Karpas-422 (cell line): ENCODE measurements around the gene MEDAG. TPM values are rescaled to one million over a fixed set of nuclear protein-coding genes. Genes with fewer than 3 reads are reported as not detected.

Experiments used
- DNase-seq: peaks from one replicate; pipeline ENCODE4 v3.0.0-alpha.2; 2015
- H2AFZ ChIP-seq: fragments of 200-600 bp; sonication (generic); 2 replicates; pipeline ENCODE4 v1.6.1; 2014; ENCODE audit warnings: antibody characterized with exemption, low read length, mixed read lengths
- H3K27ac ChIP-seq: fragments of 200-600 bp; sonication (generic); 2 replicates; pipeline ENCODE4 v1.5.1; 2014; ENCODE audit warnings: mild to moderate bottlenecking, low read length, moderate library complexity
- H3K27me3 ChIP-seq: fragments of 200-600 bp; sonication (generic); 2 replicates; pipeline ENCODE4 v1.6.1; 2014; ENCODE audit warnings: low read length, mixed read lengths
- H3K36me3 ChIP-seq: fragments of 200-600 bp; sonication (generic); 2 replicates; pipeline ENCODE4 v1.6.1; 2014; ENCODE audit warnings: low read length, mixed read lengths; ENCODE audit not compliant: insufficient read depth
- H3K4me1 ChIP-seq: fragments of 200-600 bp; sonication (generic); 2 replicates; pipeline ENCODE4 v1.6.1; 2014; ENCODE audit warnings: mild to moderate bottlenecking, low read length, mixed read lengths
- H3K4me2 ChIP-seq: fragments of 200-600 bp; sonication (generic); 2 replicates; pipeline ENCODE4 v1.6.1; 2014; ENCODE audit warnings: low read length, low read depth, mild to moderate bottlenecking; ENCODE audit not compliant: poor library complexity, severe bottlenecking
- H3K4me3 ChIP-seq: fragments of 200-600 bp; sonication (generic); 2 replicates; pipeline ENCODE4 v1.5.1; 2014; ENCODE audit warnings: mild to moderate bottlenecking, antibody characterized with exemption, low read length, mixed read lengths
- H3K79me2 ChIP-seq: fragments of 200-600 bp; sonication (generic); 2 replicates; pipeline ENCODE4 v1.6.1; 2014; ENCODE audit warnings: mild to moderate bottlenecking, low read length, mixed read lengths
- H3K9ac ChIP-seq: fragments of 200-600 bp; sonication (generic); 2 replicates; pipeline ENCODE4 v1.6.0; 2014; ENCODE audit warnings: low read length
- H3K9me2 ChIP-seq: fragments of 200-600 bp; sonication (generic), shearing (Covaris generic); replicated peaks from 2 replicates; pipeline ENCODE4 v1.6.0; 2014; ENCODE audit warnings: mild to moderate bottlenecking, low read length, moderate library complexity; ENCODE audit not compliant: insufficient read depth
- H3K9me3 ChIP-seq: fragments of 300-700, 200-600 bp; sonication (generic); 2 replicates; pipeline ENCODE4 v1.6.1; 2014; ENCODE audit warnings: low read length, mixed read lengths
- H4K20me1 ChIP-seq: fragments of 200-600 bp; sonication (generic); 2 replicates; pipeline ENCODE4 v1.6.1; 2014; ENCODE audit warnings: mild to moderate bottlenecking, antibody characterized with exemption, low read length, low read depth; ENCODE audit not compliant: insufficient read depth
- total RNA-seq: library from RNA; depleted of rRNA; stranded (reverse); fragments of >200 nt; shearing (Covaris generic); gene quantifications from 2 replicates; pipeline ENCODE4 v1.2.3, GENCODE V29; 2014; ENCODE audit warnings: low replicate concordance

The MEDAG gene
- total RNA-seq, 1 experiment from 2014 or later, result not detected

GRCh38 chr13:30933354-30933670 is 27.2 kb downstream of the MEDAG start:
- Histone ChIP-seq H3K9me2 (no peaks in the 10 kb centered on the region), H3K79me2 (no peaks in the 10 kb centered on the region), H3K27me3 (no peaks in the 10 kb centered on the region), H3K9ac (no peak overlapping the region), H3K4me1 (no peaks in the 10 kb centered on the region), H3K4me3 (no peak overlapping the region), H4K20me1 (no peaks in the 10 kb centered on the region), H3K9me3 (no peaks in the 10 kb centered on the region), H3K27ac (no peak overlapping the region), H3K36me3 (no peaks in the 10 kb centered on the region), H3K4me2 (no peak overlapping the region), H2AFZ (no peak overlapping the region)
- no peak for DNase-seq

- H3K79me2 ChIP-seq, result no peaks in the 10 kb centered on the region
- H3K4me1 ChIP-seq, result no peaks in the 10 kb centered on the region
- no peaks in the 10 kb centered on the region for H3K27me3 ChIP-seq
- no peaks in the 10 kb centered on the region for H4K20me1 ChIP-seq
- no peaks in the 10 kb centered on the region for H3K9me3 ChIP-seq
- no peaks in the 10 kb centered on the region for H3K9me2 ChIP-seq
- H3K4me3 ChIP-seq, result no peak overlapping the region
- no peak overlapping the region for H3K9ac ChIP-seq
- no peak overlapping the region for H2AFZ ChIP-seq
- H3K27ac ChIP-seq, result no peak overlapping the region
- H3K36me3 ChIP-seq, result no peaks in the 10 kb centered on the region
- no peak overlapping the region for H3K4me2 ChIP-seq
- DNase-seq, result peak; percentile 48
Observed at GRCh38 chr13:30934381-30934780, 28.3 kb downstream of the MEDAG start.

GRCh38 chr13:30934803-30935202 is 28.7 kb downstream of the MEDAG start:
- H3K36me3 ChIP-seq, result no peaks in the 10 kb centered on the region
- no peaks in the 10 kb centered on the region for H4K20me1 ChIP-seq
- no peaks in the 10 kb centered on the region for H3K79me2 ChIP-seq
- DNase-seq, result no peak
- H2AFZ ChIP-seq, result no peak overlapping the region
- H3K4me3 ChIP-seq, result no peak overlapping the region
- H3K9me3 ChIP-seq, result no peaks in the 10 kb centered on the region
- no peak overlapping the region for H3K9ac ChIP-seq
- no peaks in the 10 kb centered on the region for H3K9me2 ChIP-seq
- H3K4me2 ChIP-seq, result no peak overlapping the region
- no peaks in the 10 kb centered on the region for H3K27me3 ChIP-seq
- H3K27ac ChIP-seq, result no peak overlapping the region
- H3K4me1 ChIP-seq, result no peaks in the 10 kb centered on the region

GRCh38 chr13:30936971-30937370 is 30.9 kb downstream of the MEDAG start:
- Histone ChIP-seq H3K27ac (no peak overlapping the region), H3K9ac (no peak overlapping the region), H3K4me3 (no peak overlapping the region), H3K9me2 (no peaks in the 10 kb centered on the region), H4K20me1 (no peaks in the 10 kb centered on the region), H3K79me2 (no peaks in the 10 kb centered on the region), H3K4me2 (no peak overlapping the region), H3K36me3 (no peaks in the 10 kb centered on the region), H3K27me3 (no peaks in the 10 kb centered on the region), H3K4me1 (no peaks in the 10 kb centered on the region), H3K9me3 (no peaks in the 10 kb centered on the region), H2AFZ (no peak overlapping the region)
- no peak for DNase-seq

GRCh38 chr13:30943881-30944280 is 37.8 kb downstream of the MEDAG start:
- Histone ChIP-seq H3K9ac (no peak overlapping the region), H3K9me3 (no peaks in the 10 kb centered on the region), H4K20me1 (no peaks in the 10 kb centered on the region), H3K79me2 (no peaks in the 10 kb centered on the region), H3K27me3 (no peaks in the 10 kb centered on the region), H3K4me2 (no peak overlapping the region), H3K4me3 (no peak overlapping the region), H2AFZ (no peak overlapping the region), H3K9me2 (no peaks in the 10 kb centered on the region), H3K27ac (no peak overlapping the region), H3K4me1 (no peaks in the 10 kb centered on the region), H3K36me3 (no peaks in the 10 kb centered on the region)
- no peak for DNase-seq

GRCh38 chr13:30957258-30957943 is 51.3 kb downstream of the MEDAG start:
- H3K36me3 ChIP-seq, result no peaks in the 10 kb centered on the region
- no peak overlapping the region for H3K9ac ChIP-seq
- H3K9me2 ChIP-seq, result no peaks in the 10 kb centered on the region
- no peak overlapping the region for H3K27ac ChIP-seq
- no peaks in the 10 kb centered on the region for H3K9me3 ChIP-seq
- no peaks in the 10 kb centered on the region for H3K27me3 ChIP-seq
- no peaks in the 10 kb centered on the region for H3K4me1 ChIP-seq
- H3K4me2 ChIP-seq, result no peak overlapping the region
- H3K4me3 ChIP-seq, result no peak overlapping the region
- DNase-seq, result no peak
- no peak overlapping the region for H2AFZ ChIP-seq
- no peaks in the 10 kb centered on the region for H4K20me1 ChIP-seq
- H3K79me2 ChIP-seq, result no peaks in the 10 kb centered on the region

- H3K9ac ChIP-seq, result no peak overlapping the region
- no peaks in the 10 kb centered on the region for H4K20me1 ChIP-seq
- H3K4me2 ChIP-seq, result no peak overlapping the region
- H3K9me2 ChIP-seq, result no peaks in the 10 kb centered on the region
- H3K4me3 ChIP-seq, result no peak overlapping the region
- H3K36me3 ChIP-seq, result no peaks in the 10 kb centered on the region
- no peaks in the 10 kb centered on the region for H3K79me2 ChIP-seq
- no peak overlapping the region for H3K27ac ChIP-seq
- H2AFZ ChIP-seq, result no peak overlapping the region
- H3K4me1 ChIP-seq, result no peaks in the 10 kb centered on the region
- H3K27me3 ChIP-seq, result no peaks in the 10 kb centered on the region
- DNase-seq, result no peak
- H3K9me3 ChIP-seq, result no peaks in the 10 kb centered on the region
Observed at GRCh38 chr13:30959678-30960077, 53.6 kb downstream of the MEDAG start.

- no peaks in the 10 kb centered on the region for H3K9me3 ChIP-seq
- H4K20me1 ChIP-seq, result no peaks in the 10 kb centered on the region
- H3K4me3 ChIP-seq, result no peak overlapping the region
- no peak for DNase-seq
- no peaks in the 10 kb centered on the region for H3K9me2 ChIP-seq
- H3K9ac ChIP-seq, result no peak overlapping the region
- H3K27me3 ChIP-seq, result no peaks in the 10 kb centered on the region
- no peak overlapping the region for H3K4me2 ChIP-seq
- H2AFZ ChIP-seq, result no peak overlapping the region
- no peaks in the 10 kb centered on the region for H3K4me1 ChIP-seq
- H3K36me3 ChIP-seq, result no peaks in the 10 kb centered on the region
- no peaks in the 10 kb centered on the region for H3K79me2 ChIP-seq
- no peak overlapping the region for H3K27ac ChIP-seq
Observed at GRCh38 chr13:30963791-30964190, 57.7 kb downstream of the MEDAG start.

GRCh38 chr13:30965380-30965779 is 59.3 kb downstream of the MEDAG start:
- Histone ChIP-seq H3K9me3 (no peaks in the 10 kb centered on the region), H3K9ac (no peak overlapping the region), H3K79me2 (no peaks in the 10 kb centered on the region), H3K4me1 (no peaks in the 10 kb centered on the region), H2AFZ (no peak overlapping the region), H4K20me1 (no peaks in the 10 kb centered on the region), H3K27me3 (no peaks in the 10 kb centered on the region), H3K4me2 (no peak overlapping the region), H3K9me2 (no peaks in the 10 kb centered on the region), H3K27ac (no peak overlapping the region), H3K4me3 (no peak overlapping the region), H3K36me3 (no peaks in the 10 kb centered on the region)
- DNase-seq, result no peak
